HG03066 (cell line): ENCODE data around the gene SLC25A6.
"Not testable (repeated sequence)": the region's sequence is repeated elsewhere in the genome, so short reads cannot be mapped to it uniquely, and the experiment has no call there.

Source experiments
- ATAC-seq: cut with Tn5 transposase; IDR thresholded peaks from one replicate; pipeline ENCODE4 v1.9.1; 2021; ENCODE audit warnings: low read depth; ENCODE audit not compliant: unreplicated experiment

SLC25A6 gene

GRCh38 chrX:1391707-1392375 lies at the start of gene SLC25A6:
TSS of gene SLC25A6 (minus strand) at chrX:1392113. CDS start at chrX:1392009, 104 bp downstream.
- ATAC-seq, result peak; percentile 94

DNA sequence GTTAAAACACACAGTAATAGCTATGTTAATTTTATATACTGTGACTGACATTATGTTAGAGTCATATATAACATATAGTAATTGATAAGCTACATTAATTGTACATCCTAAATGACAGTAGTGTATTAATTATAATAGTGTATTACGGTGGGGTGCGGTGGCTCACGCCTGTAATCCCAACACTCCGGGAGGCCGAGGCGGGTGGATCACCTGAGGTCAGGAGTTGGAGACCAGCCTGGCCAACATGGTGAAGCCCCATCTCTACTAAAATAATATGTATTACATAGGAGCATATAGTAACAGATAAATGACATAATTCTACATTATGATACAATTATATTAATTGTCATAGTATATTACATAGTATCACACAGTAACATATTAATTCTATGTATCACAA lies 48.6 kb upstream of the SLC25A6 start:
- no peak for ATAC-seq

GRCh38 chrX:1435241-1435895 lies 43.5 kb upstream of the SLC25A6 start:
- ATAC-seq, result no peak

DNA sequence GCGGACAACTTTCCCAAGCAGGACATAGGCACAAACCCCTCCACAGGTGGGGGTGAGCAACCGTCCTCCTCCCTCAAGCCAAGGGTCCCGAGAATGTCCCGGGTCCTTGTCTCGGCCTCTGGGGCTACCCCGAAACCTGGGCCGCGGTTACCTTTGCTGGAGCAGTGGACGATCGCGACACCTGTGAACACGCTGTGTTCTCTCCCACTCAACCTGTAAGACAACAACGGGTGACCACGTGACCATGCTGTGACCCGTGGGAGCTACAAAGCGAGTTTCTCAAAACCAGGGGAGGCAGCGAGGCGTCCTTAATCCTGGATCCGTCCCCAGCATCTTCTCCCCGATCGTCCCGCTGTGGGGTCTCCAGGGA lies 42.9 kb upstream of the SLC25A6 start:
- no peak for ATAC-seq

GRCh38 chrX:1433646-1434357 lies 41.9 kb upstream of the SLC25A6 start:
- ATAC-seq, result no peak

- no peak for ATAC-seq
Measured at GRCh38 chrX:1430451-1430850, 38.5 kb upstream of the SLC25A6 start.

GRCh38 chrX:1427756-1428155 lies 35.8 kb upstream of the SLC25A6 start:
- ATAC-seq, result no peak

DNA sequence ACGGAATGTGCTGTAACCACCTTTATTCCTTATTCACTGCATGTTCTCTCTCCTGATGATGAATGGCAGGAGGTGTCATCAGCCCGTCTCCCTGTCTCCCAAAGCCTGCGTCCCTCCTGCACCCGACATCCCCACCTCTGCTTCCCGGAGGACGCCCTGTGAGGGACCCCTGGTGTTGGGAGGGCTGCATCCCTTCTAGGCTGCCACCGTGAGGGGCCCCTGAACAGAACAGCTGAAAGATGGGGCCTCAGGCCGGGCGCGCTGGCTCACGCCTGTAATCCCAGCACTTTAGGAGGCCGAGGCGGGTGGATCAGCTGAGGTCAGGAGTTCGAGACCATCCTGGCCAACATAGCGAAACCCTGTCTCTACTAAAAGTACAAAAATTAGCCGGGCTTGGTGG lies 34.4 kb upstream of the SLC25A6 start:
- ATAC-seq, result not testable (repeated sequence)

GRCh38 chrX:1425381-1425780 lies 33.5 kb upstream of the SLC25A6 start:
- no peak for ATAC-seq

- ATAC-seq, result no peak
Measured at GRCh38 chrX:1424147-1424851, 32.4 kb upstream of the SLC25A6 start.

DNA sequence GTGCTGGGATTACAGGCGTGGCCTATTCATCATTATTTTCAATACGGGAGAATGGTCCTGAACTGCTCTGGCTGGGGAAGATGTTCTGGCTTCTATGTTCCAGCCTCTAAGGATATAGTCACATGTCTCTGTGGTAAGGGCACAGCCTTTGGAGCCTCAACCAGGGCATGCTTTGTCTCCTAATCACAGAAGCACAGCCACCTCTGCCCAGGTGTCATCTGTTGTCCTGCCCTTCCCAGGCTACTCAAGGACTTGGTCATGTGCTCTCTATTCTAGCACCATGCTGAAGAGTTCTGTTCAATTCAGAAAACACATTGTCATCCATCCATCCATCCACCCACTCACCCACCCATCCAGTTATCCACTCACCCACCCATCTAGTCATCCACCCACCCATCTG lies 31.3 kb upstream of the SLC25A6 start:
- ATAC-seq, result no peak

- ATAC-seq, result no peak
Measured at GRCh38 chrX:1422135-1422465, 30.2 kb upstream of the SLC25A6 start.

DNA sequence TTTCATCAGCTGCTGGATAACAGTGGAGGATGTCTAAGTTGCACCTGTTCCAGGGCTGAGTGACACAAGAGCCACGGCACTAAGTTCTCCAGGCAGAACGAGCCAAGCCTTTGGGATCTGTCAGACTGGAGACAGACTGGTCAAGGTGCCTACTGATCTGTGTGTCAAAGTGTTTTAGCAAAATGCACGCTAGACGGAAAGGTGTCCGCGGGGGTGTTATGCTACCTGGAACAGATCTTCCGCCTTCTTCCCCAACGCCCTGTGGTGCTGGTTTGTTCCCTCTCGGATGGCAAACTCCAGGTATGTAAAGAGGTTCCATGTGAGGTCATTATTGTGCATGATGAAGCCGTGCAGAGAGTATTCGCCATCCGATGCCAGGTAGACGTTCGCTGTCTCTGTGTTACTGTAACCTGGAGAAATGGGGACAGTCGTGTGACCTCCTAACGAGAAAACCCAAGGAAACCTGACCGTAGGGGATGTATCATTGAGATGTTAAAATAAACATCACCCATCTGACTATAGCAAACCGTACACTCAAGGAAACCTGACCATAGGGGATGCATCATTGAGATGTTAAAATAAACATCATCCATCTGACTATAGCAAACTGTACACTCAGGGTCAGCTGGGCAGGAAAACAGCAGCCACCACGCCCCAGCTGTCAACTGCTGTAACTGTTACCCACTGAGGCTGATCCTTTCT lies 29.7 kb upstream of the SLC25A6 start:
- ATAC-seq, result no peak

DNA sequence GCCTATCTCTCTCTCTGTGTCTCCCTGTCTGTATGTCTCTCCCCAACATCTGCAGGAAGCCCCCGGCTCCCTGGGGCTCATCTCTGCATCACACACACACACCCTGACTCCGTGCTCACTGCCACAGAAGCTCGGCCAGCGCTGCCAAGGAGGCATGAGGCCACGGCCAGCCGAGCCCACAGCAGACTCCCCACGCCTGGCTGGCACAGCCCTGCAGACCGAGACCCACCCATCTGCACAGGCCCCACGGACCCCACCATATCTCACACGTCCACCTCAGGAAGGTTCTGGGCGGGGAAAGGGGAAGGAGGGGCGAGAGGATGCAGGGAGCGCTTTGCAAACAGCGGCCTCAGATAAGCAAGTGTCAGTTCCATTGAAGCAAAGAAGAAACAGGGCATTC lies 28.5 kb upstream of the SLC25A6 start:
- no peak for ATAC-seq

DNA sequence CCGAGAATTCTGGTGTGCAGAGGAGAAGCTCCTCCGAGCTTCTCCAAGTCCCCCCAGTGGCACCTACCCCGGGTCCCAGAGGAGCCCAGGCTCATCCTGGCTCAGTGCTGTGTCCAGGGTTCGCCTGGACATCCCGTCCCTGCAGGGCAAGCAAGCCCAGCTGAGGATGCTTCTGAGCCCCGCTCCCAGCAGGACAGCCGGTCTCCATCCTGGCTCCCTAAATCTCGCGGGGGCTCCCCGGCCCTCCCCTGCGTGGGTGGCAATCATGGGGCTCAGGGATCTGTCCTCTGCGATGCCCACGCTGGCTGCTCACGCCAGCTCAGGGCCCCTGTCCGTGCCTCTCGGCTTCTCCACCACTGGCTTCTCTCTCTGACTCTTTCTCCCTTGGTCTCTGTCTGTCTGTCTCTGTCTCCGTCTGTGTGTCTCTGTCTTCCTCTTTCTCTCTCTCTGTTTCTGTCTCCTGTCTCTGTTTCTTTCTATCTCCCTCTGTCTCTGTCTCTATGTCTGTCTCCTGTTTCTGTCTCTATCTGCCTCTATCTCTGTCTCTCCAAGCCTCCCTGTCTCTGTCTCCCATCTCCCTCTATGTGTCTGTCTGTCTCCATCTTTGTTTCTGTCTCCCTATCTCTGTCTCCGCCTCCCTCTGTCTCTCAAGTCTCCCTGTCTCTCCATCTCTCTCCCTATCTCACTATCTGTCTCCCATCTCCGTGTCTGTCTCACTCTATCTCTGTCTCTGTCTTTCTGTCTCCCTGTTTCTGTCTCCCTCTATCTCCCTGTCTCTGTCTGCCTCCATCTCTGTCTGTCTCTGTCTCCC lies 27.8 kb upstream of the SLC25A6 start:
- ATAC-seq, result no peak

DNA sequence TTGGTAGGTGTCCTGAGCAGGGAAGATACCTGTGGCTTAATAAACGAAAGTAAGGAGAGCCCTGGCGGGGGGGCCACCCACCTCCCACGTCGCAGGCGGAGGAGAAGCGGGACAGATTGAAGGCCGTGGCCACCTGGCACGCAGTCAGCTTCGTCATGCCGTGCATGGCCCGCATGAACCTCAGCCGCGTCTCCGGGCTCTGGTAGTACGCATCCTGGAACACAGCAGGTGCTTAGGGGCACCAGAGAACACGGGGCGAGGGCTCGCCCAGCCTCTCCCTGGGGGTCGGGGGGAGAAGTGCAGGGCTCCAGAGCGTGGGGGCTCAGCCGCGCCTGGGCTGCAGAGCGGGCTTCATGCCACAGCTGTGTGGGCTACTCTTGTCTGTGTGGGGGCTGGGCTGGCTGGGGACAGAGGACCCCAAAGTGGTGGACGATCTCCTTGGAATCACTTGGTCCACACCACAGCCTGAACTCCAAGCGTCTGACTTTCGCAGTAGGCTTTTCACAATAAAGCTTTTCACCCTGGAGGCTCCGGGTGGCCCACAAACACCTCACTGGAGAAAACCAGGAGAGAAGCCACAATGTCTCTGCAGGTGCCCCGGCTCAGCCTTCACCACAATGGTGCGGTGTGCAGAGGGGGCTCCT lies 27.1 kb upstream of the SLC25A6 start:
- no peak for ATAC-seq

- no peak for ATAC-seq
Measured at GRCh38 chrX:1417921-1418771, 26.2 kb upstream of the SLC25A6 start.

- ATAC-seq, result no peak
Measured at GRCh38 chrX:1416965-1417760, 25.2 kb upstream of the SLC25A6 start.
